SK-N-SH treated with all-trans-retinoic acid at 6 μM for 48 hours (cell line): ENCODE measurements around the gene GRM4.

Source experiments
- ARNTL ChIP-seq: fragments of 450-650 bp; formaldehyde crosslinking; IDR thresholded peaks from 2 replicates; pipeline ENCODE4 v1.5.0; 2020; ENCODE audit warnings: low read depth, mild to moderate bottlenecking, moderate library complexity, borderline replicate concordance
- BACH2 ChIP-seq: fragments of 250-450 bp; sonication (Bioruptor Pico); IDR thresholded peaks from 2 replicates; pipeline ENCODE4 v1.9.0; 2021; ENCODE audit warnings: mild to moderate bottlenecking, borderline replicate concordance
- CREB5 ChIP-seq: fragments of 250-450 bp; sonication (Bioruptor Pico); IDR thresholded peaks from 2 replicates; pipeline ENCODE4 v1.5.1; 2020; ENCODE audit warnings: low read depth, mild to moderate bottlenecking, moderate library complexity
- ESRRG ChIP-seq: fragments of 250-450 bp; sonication (Bioruptor Pico); IDR thresholded peaks from 2 replicates; pipeline ENCODE4 v1.6.1; 2021; ENCODE audit warnings: mild to moderate bottlenecking
- GLIS3 ChIP-seq: fragments of 250-450 bp; sonication (Bioruptor Pico); IDR thresholded peaks from 2 replicates; pipeline ENCODE4 v1.5.0; 2020; ENCODE audit warnings: mild to moderate bottlenecking, moderate library complexity
- PPARA ChIP-seq: fragments of 250-450 bp; sonication (Bioruptor Pico); IDR thresholded peaks from 2 replicates; pipeline ENCODE4 v1.5.0; 2020; ENCODE audit warnings: mild to moderate bottlenecking, borderline replicate concordance
- TCF4 ChIP-seq: fragments of 250-450 bp; sonication (Bioruptor Pico); IDR thresholded peaks from 2 replicates; pipeline ENCODE4 v1.8.0; 2021; ENCODE audit warnings: mild to moderate bottlenecking, moderate library complexity, borderline replicate concordance
- TOX ChIP-seq: fragments of 250-450 bp; sonication (Bioruptor Pico); IDR thresholded peaks from 2 replicates; pipeline ENCODE4 v1.8.0; 2021; ENCODE audit warnings: mild to moderate bottlenecking, moderate library complexity, borderline replicate concordance
- ZC3H10 ChIP-seq: fragments of 250-450 bp; sonication (Bioruptor Pico); IDR thresholded peaks from 2 replicates; pipeline ENCODE4 v1.5.1; 2021; ENCODE audit warnings: mild to moderate bottlenecking, moderate library complexity
- ZFP30 ChIP-seq: fragments of 450-650 bp; formaldehyde crosslinking; IDR thresholded peaks from 2 replicates; pipeline ENCODE4 v1.5.0; 2022; ENCODE audit warnings: mild to moderate bottlenecking, moderate library complexity
- ZNF8 ChIP-seq: fragments of 450-650 bp; formaldehyde crosslinking; IDR thresholded peaks from 2 replicates; pipeline ENCODE4 v1.5.0; 2020; ENCODE audit warnings: mild to moderate bottlenecking, moderate library complexity

- TF ChIP-seq CREB5 (CRISPR knock-in tag) (no peak), ZFP30 (CRISPR knock-in tag) (no peak), GLIS3 (CRISPR knock-in tag) (no peak), ZNF8 (no peak), BACH2 (no peak), TCF4 (CRISPR knock-in tag) (no peak), ZC3H10 (CRISPR knock-in tag) (no peak), ARNTL (CRISPR knock-in tag) (no peak), TOX (CRISPR knock-in tag) (no peak), PPARA (CRISPR knock-in tag) (no peak), ESRRG (CRISPR knock-in tag) (no peak)
Measured at GRCh38 chr6:34031625-34032383, 114.1 kb downstream of the GRM4 start.
